Memory B cell (primary cell): ENCODE measurements around the gene TMEM88.

ENCODE experiments used
- ATAC-seq: fragments of 150-1000 bp; cut with Tn5 transposase; 2 replicates; pipeline ENCODE4 v1.10.0; 2021; ENCODE audit warnings: low read depth, mild to moderate bottlenecking, moderate library complexity
- DNase-seq, 2 donors: peaks; one replicate each; pipeline ENCODE4 v3.0.0; 2022; ENCODE audit warnings: low spot score in 2 of 2
- H3K27ac Mint-ChIP-seq: one replicate; pipeline ENCODE4 v1.8.0; 2022; ENCODE audit warnings: mild to moderate bottlenecking, moderate library complexity, mixed read lengths
- H3K27me3 Mint-ChIP-seq: one replicate; pipeline ENCODE4 v1.8.0; 2022; ENCODE audit warnings: mixed read lengths
- H3K36me3 Mint-ChIP-seq: one replicate; pipeline ENCODE4 v1.8.0; 2022; ENCODE audit warnings: mild to moderate bottlenecking, mixed read lengths
- H3K4me1 Mint-ChIP-seq: one replicate; pipeline ENCODE4 v1.8.0; 2022; ENCODE audit warnings: mixed read lengths
- H3K4me3 Mint-ChIP-seq: one replicate; pipeline ENCODE4 v1.8.0; 2022; ENCODE audit warnings: mild to moderate bottlenecking, moderate library complexity, mixed read lengths
- H3K9me3 Mint-ChIP-seq: one replicate; pipeline ENCODE4 v1.8.0; 2022; ENCODE audit warnings: mixed read lengths

TMEM88 gene

GRCh38 chr17:7887038-7887481, 32.2 kb downstream of the TMEM88 start:
- peaks cover 9% of the 10 kb centered on the region for H3K4me1 Mint-ChIP-seq
- no peaks in the 10 kb centered on the region for H3K27me3 Mint-ChIP-seq
- DNase-seq, result no peak
- H3K9me3 Mint-ChIP-seq, result no peaks in the 10 kb centered on the region
- no peak for ATAC-seq
- H3K4me3 Mint-ChIP-seq, result no peak overlapping the region
- H3K36me3 Mint-ChIP-seq, result peaks cover 2% of the 10 kb centered on the region
- no peak overlapping the region for H3K27ac Mint-ChIP-seq

DNA sequence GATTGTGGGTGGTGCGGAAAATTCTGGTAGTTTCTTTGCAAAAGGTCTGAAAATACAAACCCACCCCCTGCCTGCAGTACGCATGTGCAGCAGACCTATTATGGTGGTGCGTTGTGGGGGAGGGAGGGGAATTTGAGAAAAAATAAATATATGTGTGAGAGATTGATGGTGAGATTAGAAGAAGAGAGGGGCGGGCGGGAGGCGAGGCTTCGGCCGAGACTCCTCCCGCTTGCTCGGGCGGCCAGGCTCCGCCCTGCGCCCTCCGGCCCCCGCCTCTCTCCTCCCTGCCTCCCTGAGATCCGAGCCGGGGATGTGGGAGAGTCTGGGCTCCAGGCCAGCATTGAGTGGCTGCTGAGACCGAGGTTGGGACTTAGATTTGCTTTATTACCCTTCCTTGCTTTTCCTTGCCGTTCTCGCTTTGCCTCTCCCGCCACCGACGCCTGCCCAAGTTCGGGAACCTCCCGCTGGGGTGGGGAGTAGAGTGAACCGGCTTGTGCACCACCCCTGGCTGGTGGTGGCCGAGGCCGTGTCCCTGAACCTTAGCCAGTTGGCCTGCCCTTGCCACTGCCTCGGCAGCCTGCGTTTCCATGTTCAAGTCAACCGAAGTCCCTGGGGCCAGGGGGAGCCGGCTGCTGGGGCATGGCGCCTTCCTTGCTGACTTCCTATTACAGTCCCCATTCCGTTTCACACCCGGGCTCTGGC, 32.8 kb downstream of the TMEM88 start:
- no peak overlapping the region for H3K4me3 Mint-ChIP-seq
- ATAC-seq, result peak; percentile 65
- H3K27me3 Mint-ChIP-seq, result no peaks in the 10 kb centered on the region
- no peaks in the 10 kb centered on the region for H3K9me3 Mint-ChIP-seq
- H3K4me1 Mint-ChIP-seq, result peaks cover 9% of the 10 kb centered on the region
- DNase-seq, result peak; percentile 34 to 47
- peaks cover 2% of the 10 kb centered on the region for H3K36me3 Mint-ChIP-seq
- H3K27ac Mint-ChIP-seq, result no peak overlapping the region

GRCh38 chr17:7888184-7888920, 33.5 kb downstream of the TMEM88 start, which contains the start of gene CHD3:
Gene CHD3, plus strand, starts transcription at chr17:7888789. Its CDS starts 212 bp downstream, at chr17:7889001.
- no peaks in the 10 kb centered on the region for H3K27me3 Mint-ChIP-seq
- H3K36me3 Mint-ChIP-seq, result peaks cover 2% of the 10 kb centered on the region
- no peak within 1 kb of the TSS for H3K27ac Mint-ChIP-seq
- no peak for ATAC-seq
- H3K9me3 Mint-ChIP-seq, result no peaks in the 10 kb centered on the region
- H3K4me3 Mint-ChIP-seq, result no peak within 1 kb of the TSS
- peaks cover 9% of the 10 kb centered on the region for H3K4me1 Mint-ChIP-seq
- DNase-seq, result no peak

GRCh38 chr17:7889166-7889955, 34.5 kb downstream of the TMEM88 start:
- Mint-ChIP-seq H3K27me3 (no peaks in the 10 kb centered on the region), H3K9me3 (no peaks in the 10 kb centered on the region), H3K4me1 (peaks cover 9% of the 10 kb centered on the region), H3K4me3 (no peak overlapping the region), H3K27ac (no peak overlapping the region), H3K36me3 (peaks cover 2% of the 10 kb centered on the region)
- DNase-seq (no peak), ATAC-seq (no peak)

GRCh38 chr17:7893187-7893880, 38.5 kb downstream of the TMEM88 start:
- ATAC-seq, result no peak
- H3K36me3 Mint-ChIP-seq, result peaks cover 17% of the 10 kb centered on the region
- H3K27ac Mint-ChIP-seq, result no peak overlapping the region
- no peaks in the 10 kb centered on the region for H3K27me3 Mint-ChIP-seq
- DNase-seq, result no peak
- H3K4me1 Mint-ChIP-seq, result no peaks in the 10 kb centered on the region
- H3K9me3 Mint-ChIP-seq, result no peaks in the 10 kb centered on the region
- H3K4me3 Mint-ChIP-seq, result no peak overlapping the region

DNA sequence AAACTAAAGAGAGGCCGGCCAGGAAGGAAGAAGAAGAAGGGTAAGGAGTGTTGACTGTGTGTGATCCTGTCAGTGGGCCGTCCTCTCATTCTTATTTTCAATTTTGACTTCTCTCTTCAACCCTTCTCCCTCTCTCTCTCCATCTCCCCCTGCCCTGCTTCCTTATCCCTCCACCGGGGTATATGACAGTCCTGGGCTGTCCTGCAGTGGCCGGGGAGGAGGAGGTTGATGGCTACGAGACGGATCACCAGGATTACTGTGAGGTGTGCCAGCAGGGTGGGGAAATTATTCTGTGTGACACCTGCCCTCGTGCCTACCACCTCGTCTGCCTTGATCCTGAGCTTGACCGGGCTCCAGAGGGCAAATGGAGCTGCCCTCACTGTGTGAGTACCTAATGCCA, 39.4 kb downstream of the TMEM88 start:
- Mint-ChIP-seq H3K36me3 (peaks cover 17% of the 10 kb centered on the region), H3K4me3 (no peak overlapping the region), H3K27ac (no peak overlapping the region), H3K4me1 (no peaks in the 10 kb centered on the region), H3K27me3 (no peaks in the 10 kb centered on the region), H3K9me3 (no peaks in the 10 kb centered on the region)
- no peak for ATAC-seq
- no peak for DNase-seq

GRCh38 chr17:7894866-7895265, 40.0 kb downstream of the TMEM88 start:
- no peaks in the 10 kb centered on the region for H3K27me3 Mint-ChIP-seq
- ATAC-seq (no peak), DNase-seq (no peak)
- H3K36me3 Mint-ChIP-seq, result peaks cover 21% of the 10 kb centered on the region
- no peak overlapping the region for H3K4me3 Mint-ChIP-seq
- H3K27ac Mint-ChIP-seq, result no peak overlapping the region
- H3K9me3 Mint-ChIP-seq, result no peaks in the 10 kb centered on the region
- no peaks in the 10 kb centered on the region for H3K4me1 Mint-ChIP-seq

- H3K4me3 Mint-ChIP-seq, result no peak overlapping the region
- no peak for DNase-seq
- peak overlapping the region; percentile 1 for H3K27ac Mint-ChIP-seq
- no peaks in the 10 kb centered on the region for H3K27me3 Mint-ChIP-seq
- ATAC-seq, result no peak
- peaks cover 27% of the 10 kb centered on the region for H3K36me3 Mint-ChIP-seq
- no peaks in the 10 kb centered on the region for H3K4me1 Mint-ChIP-seq
- H3K9me3 Mint-ChIP-seq, result no peaks in the 10 kb centered on the region
Measured at GRCh38 chr17:7897090-7897489, 42.2 kb downstream of the TMEM88 start.

GRCh38 chr17:7897773-7898172, 42.9 kb downstream of the TMEM88 start:
- ATAC-seq (peak; percentile 44), DNase-seq (no peak)
- Mint-ChIP-seq H3K27ac (no peak overlapping the region), H3K4me1 (no peaks in the 10 kb centered on the region), H3K4me3 (no peak overlapping the region), H3K27me3 (no peaks in the 10 kb centered on the region), H3K36me3 (peaks cover 30% of the 10 kb centered on the region), H3K9me3 (no peaks in the 10 kb centered on the region)

DNA sequence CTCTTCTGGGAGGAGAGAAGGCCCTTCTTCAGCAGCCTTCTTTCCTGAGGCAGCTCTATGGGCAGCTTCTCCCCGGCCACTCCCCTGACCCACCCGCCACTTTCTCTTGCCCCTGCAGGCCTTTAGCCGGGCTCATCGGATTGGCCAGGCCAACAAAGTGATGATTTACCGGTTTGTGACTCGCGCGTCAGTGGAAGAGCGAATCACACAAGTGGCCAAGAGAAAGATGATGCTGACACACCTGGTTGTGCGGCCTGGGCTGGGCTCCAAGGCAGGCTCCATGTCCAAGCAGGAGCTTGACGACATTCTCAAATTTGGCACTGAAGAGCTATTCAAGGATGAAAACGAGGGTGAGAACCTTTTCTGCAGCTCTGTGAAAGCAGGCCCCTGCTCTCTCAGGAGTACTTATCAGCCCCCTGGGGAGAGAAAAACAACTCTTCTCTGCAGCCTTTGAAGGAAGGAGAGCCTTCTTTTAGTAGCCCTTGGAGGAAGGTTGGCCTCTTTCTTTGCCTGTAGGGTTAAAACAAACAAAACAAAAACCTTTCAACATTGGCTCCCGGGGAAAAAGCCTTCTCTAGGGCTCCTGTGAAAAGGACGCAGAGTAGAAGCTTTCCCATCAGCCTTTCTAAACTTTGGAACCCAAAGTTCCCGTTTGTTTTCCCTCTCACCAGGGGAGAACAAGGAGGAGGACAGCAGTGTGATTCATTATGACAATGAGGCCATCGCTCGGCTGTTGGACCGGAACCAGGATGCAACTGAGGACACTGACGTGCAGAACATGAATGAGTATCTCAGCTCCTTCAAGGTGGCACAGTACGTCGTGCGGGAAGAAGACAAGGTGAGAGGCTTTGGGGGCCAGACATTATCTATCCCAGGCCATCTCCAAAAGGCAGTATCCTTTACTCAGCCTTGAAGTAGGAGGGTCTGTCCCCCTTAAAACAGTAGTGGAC, 48.6 kb downstream of the TMEM88 start:
- DNase-seq, result no peak
- peaks cover 37% of the 10 kb centered on the region for H3K36me3 Mint-ChIP-seq
- no peak overlapping the region for H3K27ac Mint-ChIP-seq
- H3K4me3 Mint-ChIP-seq, result no peak overlapping the region
- H3K4me1 Mint-ChIP-seq, result no peaks in the 10 kb centered on the region
- ATAC-seq, result no peak
- no peaks in the 10 kb centered on the region for H3K9me3 Mint-ChIP-seq
- H3K27me3 Mint-ChIP-seq, result no peaks in the 10 kb centered on the region
